HG03025 (cell line): Measurements from ENCODE around the gene GOLGA6C.
"Not testable (repeated sequence)": the region's sequence is repeated elsewhere in the genome, so short reads cannot be mapped to it uniquely, and the experiment has no call there.

Source experiments
- ATAC-seq: cut with Tn5 transposase; IDR thresholded peaks from one replicate; pipeline ENCODE4 v1.9.1; 2021; ENCODE audit warnings: mild to moderate bottlenecking, moderate library complexity; ENCODE audit not compliant: unreplicated experiment, low FRiP score

Gene GOLGA6C, protein sequence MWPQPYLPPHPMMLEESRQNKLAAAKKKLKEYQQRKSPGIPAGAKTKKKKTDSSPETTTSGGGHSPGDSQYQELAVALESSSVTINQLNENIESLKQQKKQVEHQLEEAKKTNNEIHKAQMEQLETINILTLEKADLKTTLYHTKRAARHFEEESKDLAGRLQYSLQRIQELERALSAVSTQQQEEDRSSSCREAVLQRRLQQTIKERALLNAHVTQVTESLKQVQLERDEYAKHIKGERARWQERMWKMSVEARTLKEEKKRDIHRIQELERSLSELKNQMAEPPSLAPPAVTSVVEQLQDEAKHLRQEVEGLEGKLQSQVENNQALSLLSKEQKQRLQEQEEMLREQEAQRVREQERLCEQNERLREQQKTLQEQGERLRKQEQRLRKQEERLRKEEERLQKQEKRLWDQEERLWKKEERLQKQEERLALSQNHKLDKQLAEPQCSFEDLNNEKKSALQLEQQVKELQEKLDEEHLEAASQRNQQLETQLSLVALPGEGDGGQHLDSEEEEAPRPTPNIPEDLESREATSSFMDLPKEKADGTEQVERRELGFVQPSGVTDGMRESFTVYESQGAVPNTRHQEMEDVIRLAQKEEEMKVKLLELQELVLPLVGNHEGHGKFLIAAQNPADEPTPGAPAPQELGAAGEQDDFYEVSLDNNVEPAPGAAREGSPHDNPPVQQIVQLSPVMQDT

DNA sequence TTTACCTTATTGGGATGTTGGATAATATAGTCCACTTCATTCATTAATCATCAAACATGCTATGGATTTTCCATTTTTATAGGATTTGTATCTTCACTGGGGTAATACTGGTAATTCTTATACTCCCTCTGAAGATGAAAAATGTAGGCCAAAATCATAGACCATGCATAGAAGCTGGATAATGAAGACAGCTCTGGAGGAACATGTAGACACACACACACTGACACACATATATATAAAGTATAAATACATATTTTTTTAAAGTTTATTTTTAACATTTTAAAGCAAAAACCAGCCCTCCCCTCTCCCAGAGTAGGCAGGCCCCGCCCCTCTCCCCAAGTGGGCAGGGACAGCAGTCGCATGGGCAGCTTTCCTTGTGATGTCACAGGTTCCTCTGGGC is at the start of gene GOLGA6C:
Gene GOLGA6C, plus strand, starts transcription at position 301 of the 400 bp plus-strand sequence. CDS start 265 bp downstream, outside the sequence.
- ATAC-seq, result not testable (repeated sequence)

- no peak for ATAC-seq
Observed at GRCh38 chr15:75208501-75209288, 49.4 kb upstream of the GOLGA6C start.

- no peak for ATAC-seq
Observed at GRCh38 chr15:75209289-75209676, 48.9 kb upstream of the GOLGA6C start.

GRCh38 chr15:75210811-75211230 is 47.3 kb upstream of the GOLGA6C start:
- ATAC-seq, result no peak

- ATAC-seq, result no peak
Observed at GRCh38 chr15:75211436-75212199, 46.5 kb upstream of the GOLGA6C start.

DNA sequence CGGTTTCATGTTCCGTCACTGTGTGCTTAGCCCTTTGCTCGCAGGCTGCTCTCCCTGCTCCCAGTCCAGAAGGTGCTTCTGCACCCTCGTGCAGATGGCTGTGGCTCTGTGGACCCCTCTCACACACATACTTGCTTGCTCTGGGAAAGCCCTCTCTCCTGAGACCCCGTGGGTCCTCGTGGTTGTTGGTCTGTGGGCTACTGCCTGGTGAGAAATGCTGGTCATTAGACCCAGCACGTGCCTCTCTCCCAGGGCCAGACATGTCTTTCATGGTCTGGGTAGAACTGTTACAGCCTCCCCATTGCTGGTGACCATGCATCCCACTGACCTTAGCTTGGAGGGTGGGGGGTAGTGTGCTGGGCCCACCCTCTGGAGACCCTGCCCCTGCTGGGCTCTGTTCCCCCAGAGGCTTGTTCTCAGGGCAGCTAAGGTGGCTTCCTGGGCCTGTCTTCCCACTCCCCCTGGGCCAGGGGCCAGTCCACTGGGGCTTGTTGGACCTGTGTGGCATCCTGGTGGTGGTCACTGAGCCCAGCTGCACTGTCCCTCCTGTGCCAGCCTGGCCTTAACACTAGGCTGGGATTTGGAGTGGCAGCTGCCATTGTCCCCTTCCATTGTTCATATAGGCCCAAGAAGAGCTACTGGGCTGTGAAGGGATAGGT is 45.8 kb upstream of the GOLGA6C start:
- no peak for ATAC-seq

- ATAC-seq, result no peak
Observed at GRCh38 chr15:75213212-75213767, 44.8 kb upstream of the GOLGA6C start.

DNA sequence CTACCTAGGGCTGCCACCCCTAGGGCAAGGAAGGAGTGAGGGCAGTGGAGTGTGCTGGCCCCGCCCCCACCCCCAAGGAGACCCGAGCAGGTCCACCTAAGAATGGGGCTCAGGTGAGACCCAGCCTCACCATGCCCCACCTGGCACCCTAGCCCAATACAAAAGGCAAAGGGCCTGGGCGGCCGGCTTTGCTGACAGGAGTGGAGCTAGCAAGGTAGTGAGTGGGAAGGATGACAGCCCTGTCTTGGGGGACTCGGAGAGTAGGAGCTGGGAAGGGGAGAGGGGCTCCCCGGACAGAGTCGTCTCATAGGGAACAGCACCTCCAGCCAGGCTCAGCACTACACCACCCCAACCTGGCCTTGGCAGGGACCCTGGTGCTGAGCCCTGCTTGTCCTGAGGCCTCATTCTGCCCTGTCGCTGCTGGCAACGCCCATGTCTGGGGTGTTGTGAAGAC is 44.3 kb upstream of the GOLGA6C start:
- no peak for ATAC-seq

DNA sequence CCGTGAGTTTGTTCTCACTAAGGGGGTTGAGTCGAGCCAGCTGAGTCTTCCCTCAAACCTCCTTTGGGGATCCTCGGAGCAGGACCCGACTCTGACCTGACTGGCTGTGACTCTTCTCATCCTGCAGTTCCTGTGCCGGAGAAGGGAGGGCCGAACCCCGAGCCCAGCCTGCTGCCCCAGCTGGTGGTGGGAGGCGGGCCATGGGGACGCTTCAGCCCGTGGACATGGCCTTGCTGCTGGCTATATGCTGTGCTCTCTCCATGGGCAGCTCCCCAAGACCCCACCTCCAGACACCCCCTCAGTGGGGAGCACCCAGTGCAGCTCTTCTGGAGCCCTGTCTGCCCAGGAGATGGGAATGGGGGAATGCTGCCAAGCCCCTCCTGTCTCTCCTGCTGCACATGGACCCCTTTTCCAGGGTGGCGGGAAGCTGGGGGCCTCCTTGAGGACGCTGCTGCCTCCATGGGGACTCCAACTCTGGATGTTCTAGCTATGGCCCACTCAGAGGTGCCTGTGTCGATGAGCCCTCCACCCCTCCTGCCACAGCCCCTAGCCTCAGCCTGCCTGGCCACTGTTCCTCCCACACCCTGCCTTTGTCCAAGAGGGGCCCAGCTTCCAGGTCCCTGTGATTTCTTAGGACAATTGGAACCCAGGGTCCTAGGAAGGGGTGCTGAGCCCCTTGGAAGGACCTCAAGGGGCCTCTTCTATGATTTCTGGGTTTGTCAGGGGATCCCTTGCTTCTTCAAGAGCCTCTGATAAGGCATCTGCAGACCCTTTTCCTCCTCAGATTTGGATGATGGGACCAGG is 43.6 kb upstream of the GOLGA6C start:
- no peak for ATAC-seq

- no peak for ATAC-seq
Observed at GRCh38 chr15:75215107-75216004, 42.8 kb upstream of the GOLGA6C start.

GRCh38 chr15:75217012-75217411 is 41.1 kb upstream of the GOLGA6C start:
- ATAC-seq, result no peak

DNA sequence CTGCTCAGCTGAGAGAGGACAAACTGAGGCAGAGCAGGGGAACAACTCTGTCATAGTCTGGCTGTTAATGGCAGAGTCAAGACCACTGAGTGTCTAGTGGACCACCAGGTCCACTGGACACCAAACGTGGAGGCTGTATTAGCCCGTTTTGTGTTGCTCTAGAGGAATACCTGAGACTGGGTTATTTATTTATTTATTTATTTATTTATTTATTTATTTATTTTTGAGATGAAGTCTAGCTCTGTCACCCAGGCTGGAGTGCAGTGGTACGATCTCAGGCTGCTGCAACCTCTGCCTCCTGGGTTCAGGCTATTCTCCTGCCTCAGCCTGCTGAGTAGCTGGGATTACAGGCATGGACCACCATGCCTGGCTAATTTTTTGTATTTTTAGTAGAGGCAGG is 40.6 kb upstream of the GOLGA6C start:
- not testable (repeated sequence) for ATAC-seq

DNA sequence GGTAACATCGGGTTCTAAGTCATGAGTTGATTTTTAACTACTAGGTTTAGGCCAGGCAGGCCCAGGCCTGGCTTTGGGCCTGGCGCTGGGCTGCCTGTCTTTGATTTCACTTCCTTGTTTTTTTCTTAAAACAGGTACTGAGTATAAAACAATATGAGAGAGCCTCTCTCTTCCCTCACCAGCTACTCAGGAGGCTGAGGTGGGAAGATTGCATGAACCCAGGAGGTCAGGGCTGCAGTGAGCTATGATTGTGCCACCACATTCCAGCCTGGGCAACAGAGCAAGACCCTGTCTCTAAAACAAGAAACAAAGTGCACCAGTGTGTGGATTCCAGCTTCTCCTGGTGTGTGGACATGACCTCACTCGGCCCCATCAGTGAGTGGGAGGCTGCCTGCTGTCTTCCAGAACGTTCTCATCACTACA is 38.6 kb upstream of the GOLGA6C start:
- not testable (repeated sequence) for ATAC-seq

GRCh38 chr15:75223688-75224087 is 34.4 kb upstream of the GOLGA6C start:
- no peak for ATAC-seq

DNA sequence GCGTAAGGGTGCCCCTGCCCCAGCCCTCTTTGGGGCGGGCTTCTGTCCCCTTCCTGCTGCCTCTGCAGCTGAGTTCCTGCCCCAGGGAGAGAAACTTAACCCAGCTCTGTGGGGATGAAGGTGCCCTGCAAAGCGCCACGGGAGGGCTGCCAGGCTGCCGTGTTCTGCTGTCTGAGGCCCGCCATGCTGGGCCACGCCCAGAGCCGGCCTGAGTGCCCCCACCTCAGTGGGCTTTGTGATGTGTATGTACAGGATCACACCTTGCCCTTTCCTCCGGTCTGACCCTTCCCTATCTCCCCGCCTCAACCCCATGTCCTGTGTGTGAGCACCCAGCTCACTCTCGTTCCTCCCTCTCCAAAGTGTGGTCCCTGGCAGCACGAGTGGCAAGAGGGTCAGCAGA is 33.9 kb upstream of the GOLGA6C start:
- no peak for ATAC-seq

GRCh38 chr15:75225102-75225836 is 32.9 kb upstream of the GOLGA6C start:
- not testable (repeated sequence) for ATAC-seq
